ENCODE results near the gene C12orf57.
A peak's percentile ranks its signal among the peaks of the same experiment; 100 is the strongest.

C12orf57 gene

DNA sequence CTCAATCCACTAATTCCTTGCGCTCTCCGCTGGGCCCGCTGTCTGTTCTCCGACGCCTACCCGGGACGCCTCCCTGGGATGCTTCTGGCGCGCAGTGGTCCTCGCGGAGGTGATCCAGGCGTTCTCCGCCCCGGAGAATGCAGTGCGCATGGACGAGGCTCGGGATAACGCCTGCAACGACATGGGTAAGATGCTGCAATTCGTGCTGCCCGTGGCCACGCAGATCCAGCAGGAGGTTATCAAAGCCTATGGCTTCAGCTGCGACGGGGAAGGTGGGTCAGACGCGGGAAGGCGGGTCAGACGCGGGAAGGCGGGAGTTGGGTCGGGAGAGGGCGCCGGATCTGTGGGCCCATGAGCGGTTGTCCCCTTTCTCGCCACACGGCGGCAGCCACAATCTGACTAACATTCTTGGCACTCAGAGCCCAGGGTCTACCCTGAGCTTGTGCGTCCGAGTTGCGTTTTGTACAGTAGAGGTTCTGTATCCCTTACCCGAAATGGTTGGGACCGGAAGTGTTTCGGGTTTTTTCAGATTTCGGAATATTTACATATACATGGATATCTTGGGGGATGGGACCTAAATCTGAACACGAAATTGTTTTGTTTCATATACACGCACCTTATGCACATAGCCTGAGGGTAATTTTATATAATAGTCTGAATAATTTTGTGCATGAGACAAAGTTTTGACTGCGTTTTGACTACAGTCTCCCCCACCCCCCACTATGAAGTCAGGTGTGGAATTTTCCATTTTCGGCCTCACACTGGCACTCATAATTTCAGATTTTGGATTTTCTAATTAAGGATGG, 762 bp downstream of the C12orf57 start:
- peaks cover 24% of the 10 kb centered on the region for H3K4me1 ChIP-seq (ENCODE audit: low read length)
- H3K9ac ChIP-seq (ENCODE audit: low read length) = peak overlapping the region; percentile 87
- H3K9me3 ChIP-seq (replicated peaks; ENCODE audit: insufficient read depth, low read length) = no peaks in the 10 kb centered on the region
- peak overlapping the region; percentile 93 for H3K27ac ChIP-seq (ENCODE audit: low read length)
- H3K27me3 ChIP-seq (replicated peaks; ENCODE audit: insufficient read depth, low read length) = no peaks in the 10 kb centered on the region
- DNase-seq = peak; percentile 92
- H3F3A ChIP-seq (ENCODE audit: insufficient read depth, low read length) = peaks cover 56% of the 10 kb centered on the region
- H2AFZ ChIP-seq (ENCODE audit: low read length) = peak overlapping the region; percentile 47; the same call in 1 of the 2 replicates
- peak overlapping the region; percentile 84 for H3K4me2 ChIP-seq (ENCODE audit: low read depth, low read length)
- H4K20me1 ChIP-seq (ENCODE audit: insufficient read depth, low read length) = no peaks in the 10 kb centered on the region
- H3K4me3 ChIP-seq (ENCODE audit: low read length) = peak overlapping the region; percentile 90
- TF ChIP-seq EZH2 (optimal IDR thresholded peaks at IDR 0.05; ENCODE audit: low read depth, low read length) (no peak), CTCF (IDR thresholded peaks at IDR 0.05; ENCODE audit: low read length) (peak; percentile 92), EZH2phosphoT487 (IDR thresholded peaks at IDR 0.05; ENCODE audit: low read length) (no peak)
- H3K36me3 ChIP-seq (replicated peaks; ENCODE audit: insufficient read depth, low read length) = no peaks in the 10 kb centered on the region
- peaks cover 9% of the 10 kb centered on the region; the same call in 1 of the 2 replicates for H3K79me2 ChIP-seq (ENCODE audit: low read length)
- H3K9me2 ChIP-seq (replicated peaks; ENCODE audit: insufficient read depth, low read length) = no peaks in the 10 kb centered on the region

- Histone ChIP-seq H3K9me3 (replicated peaks; ENCODE audit: insufficient read depth, low read length) (no peaks in the 10 kb centered on the region), H2AFZ (ENCODE audit: low read length) (no peak overlapping the region), H3F3A (ENCODE audit: insufficient read depth, low read length) (peaks cover 60% of the 10 kb centered on the region), H3K4me1 (ENCODE audit: low read length) (peaks cover 34% of the 10 kb centered on the region), H4K20me1 (ENCODE audit: insufficient read depth, low read length) (no peaks in the 10 kb centered on the region), H3K79me2 (ENCODE audit: low read length) (peaks cover 17% of the 10 kb centered on the region), H3K27me3 (replicated peaks; ENCODE audit: insufficient read depth, low read length) (no peaks in the 10 kb centered on the region), H3K9me2 (replicated peaks; ENCODE audit: insufficient read depth, low read length) (no peaks in the 10 kb centered on the region), H3K4me3 (ENCODE audit: low read length) (peak overlapping the region; percentile 90), H3K27ac (ENCODE audit: low read length) (peak overlapping the region; percentile 93), H3K4me2 (ENCODE audit: low read depth, low read length) (peak overlapping the region; percentile 84), H3K9ac (ENCODE audit: low read length) (peak overlapping the region; percentile 87), H3K36me3 (replicated peaks; ENCODE audit: insufficient read depth, low read length) (no peaks in the 10 kb centered on the region)
- peak; percentile 57 for DNase-seq
- no peak for TF ChIP-seq EZH2phosphoT487 (IDR thresholded peaks at IDR 0.05; ENCODE audit: low read length)
- TF ChIP-seq CTCF (IDR thresholded peaks at IDR 0.05; ENCODE audit: low read length) = no peak
- TF ChIP-seq EZH2 (optimal IDR thresholded peaks at IDR 0.05; ENCODE audit: low read depth, low read length) = no peak
These were observed 1.8 kb downstream of the C12orf57 start for GRCh38 chr12:6945613-6946012.

DNA sequence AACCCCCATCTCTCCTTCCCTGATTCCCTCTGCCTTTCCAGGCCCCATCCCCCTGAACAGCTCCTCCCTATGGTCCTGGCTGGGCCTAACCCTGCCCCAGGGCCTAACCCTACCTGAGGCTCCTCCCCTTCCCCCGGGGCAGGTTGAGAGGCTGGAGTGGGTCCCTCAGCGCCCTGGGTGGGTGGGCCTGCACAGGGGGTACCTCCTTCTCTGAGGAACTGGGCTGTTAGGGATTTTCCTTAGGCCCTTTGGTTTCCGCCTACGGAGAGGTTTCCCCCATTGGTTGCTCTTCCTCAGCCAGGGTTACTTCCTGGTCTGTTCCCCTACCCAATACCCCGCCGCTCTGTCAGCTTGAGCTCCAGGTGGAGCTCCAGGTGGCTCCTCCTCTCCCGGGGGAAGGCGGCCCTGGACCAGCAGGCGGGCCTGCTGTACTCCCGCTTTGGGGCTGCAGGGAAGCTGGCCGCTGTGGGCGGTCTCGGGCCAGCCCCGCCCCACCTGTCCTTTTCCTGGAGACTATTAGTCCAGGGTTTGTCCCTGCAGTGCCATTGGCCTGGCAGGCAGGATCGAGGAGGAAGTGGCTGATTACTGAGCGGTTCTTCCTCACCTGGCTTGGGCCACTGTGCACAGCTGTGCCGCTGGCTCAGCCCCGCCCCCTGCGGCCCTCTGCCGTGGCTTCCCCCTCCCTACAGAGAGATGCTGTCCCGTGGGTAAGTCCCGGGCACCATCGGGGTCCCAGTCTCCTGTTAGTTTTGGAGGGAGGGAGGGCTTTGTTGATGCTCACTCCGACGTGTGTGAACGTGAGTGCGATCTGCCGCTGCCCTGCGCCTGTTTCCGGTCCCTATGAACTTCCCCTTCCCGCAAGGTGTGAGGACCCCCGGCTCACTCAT, 2.5 kb downstream of the C12orf57 start:
- Histone ChIP-seq H3K9ac (ENCODE audit: low read length) (peak overlapping the region; percentile 87), H3K9me2 (replicated peaks; ENCODE audit: insufficient read depth, low read length) (no peaks in the 10 kb centered on the region), H3K4me2 (ENCODE audit: low read depth, low read length) (peak overlapping the region; percentile 84), H3K27ac (ENCODE audit: low read length) (peak overlapping the region; percentile 93), H3K79me2 (ENCODE audit: low read length) (peaks cover 24% of the 10 kb centered on the region), H2AFZ (ENCODE audit: low read length) (peak overlapping the region; percentile 28; the same call in 1 of the 2 replicates), H3K4me1 (ENCODE audit: low read length) (peaks cover 38% of the 10 kb centered on the region), H3K9me3 (replicated peaks; ENCODE audit: insufficient read depth, low read length) (no peaks in the 10 kb centered on the region), H3K36me3 (replicated peaks; ENCODE audit: insufficient read depth, low read length) (no peaks in the 10 kb centered on the region), H3F3A (ENCODE audit: insufficient read depth, low read length) (peaks cover 64% of the 10 kb centered on the region), H4K20me1 (ENCODE audit: insufficient read depth, low read length) (no peaks in the 10 kb centered on the region), H3K4me3 (ENCODE audit: low read length) (peak overlapping the region; percentile 90), H3K27me3 (replicated peaks; ENCODE audit: insufficient read depth, low read length) (no peaks in the 10 kb centered on the region)
- DNase-seq = peak; percentile 84
- no peak for TF ChIP-seq EZH2 (optimal IDR thresholded peaks at IDR 0.05; ENCODE audit: low read depth, low read length)
- TF ChIP-seq EZH2phosphoT487 (IDR thresholded peaks at IDR 0.05; ENCODE audit: low read length) = no peak
